Peyer's patch (tissue), 4 donors: ENCODE measurements around the gene NAA80.

Source experiments
- POLR2A ChIP-seq, 2 donors: fragments of 450-650 bp; IDR thresholded peaks; one replicate each; pipeline ENCODE4 v1.5.1; 2017; ENCODE audit warnings: antibody characterized with exemption in 2 of 2, mild to moderate bottlenecking in 2 of 2, moderate library complexity in 2 of 2
- TF ChIP-seq, protein P1 (sequence below), 6 experiments: fragments of 450-650 bp in 4 of 6; fragments of 200-600 bp in 2 of 6; sonication (generic) in 1 of 6; IDR thresholded peaks; one replicate each; pipeline ENCODE4 v1.5.1; 2017 to 2019; ENCODE audit warnings: antibody characterized with exemption in 6 of 6, mild to moderate bottlenecking in 3 of 6, moderate library complexity in 1 of 6

- TF ChIP-seq, protein P1, sequence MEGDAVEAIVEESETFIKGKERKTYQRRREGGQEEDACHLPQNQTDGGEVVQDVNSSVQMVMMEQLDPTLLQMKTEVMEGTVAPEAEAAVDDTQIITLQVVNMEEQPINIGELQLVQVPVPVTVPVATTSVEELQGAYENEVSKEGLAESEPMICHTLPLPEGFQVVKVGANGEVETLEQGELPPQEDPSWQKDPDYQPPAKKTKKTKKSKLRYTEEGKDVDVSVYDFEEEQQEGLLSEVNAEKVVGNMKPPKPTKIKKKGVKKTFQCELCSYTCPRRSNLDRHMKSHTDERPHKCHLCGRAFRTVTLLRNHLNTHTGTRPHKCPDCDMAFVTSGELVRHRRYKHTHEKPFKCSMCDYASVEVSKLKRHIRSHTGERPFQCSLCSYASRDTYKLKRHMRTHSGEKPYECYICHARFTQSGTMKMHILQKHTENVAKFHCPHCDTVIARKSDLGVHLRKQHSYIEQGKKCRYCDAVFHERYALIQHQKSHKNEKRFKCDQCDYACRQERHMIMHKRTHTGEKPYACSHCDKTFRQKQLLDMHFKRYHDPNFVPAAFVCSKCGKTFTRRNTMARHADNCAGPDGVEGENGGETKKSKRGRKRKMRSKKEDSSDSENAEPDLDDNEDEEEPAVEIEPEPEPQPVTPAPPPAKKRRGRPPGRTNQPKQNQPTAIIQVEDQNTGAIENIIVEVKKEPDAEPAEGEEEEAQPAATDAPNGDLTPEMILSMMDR (IDR thresholded peaks at IDR 0.05) = no peak
- peak; percentile 69 to 81 for TF ChIP-seq POLR2A (IDR thresholded peaks at IDR 0.05)
These were observed 28.9 kb upstream of the NAA80 start, which contains the start of gene TUSC2 for GRCh38 chr3:50327943-50328691.
